A549 (cell line): ENCODE data around the gene C1QTNF1. TPM values are rescaled to one million over a fixed set of nuclear protein-coding genes. Genes with fewer than 3 reads are reported as not detected.

Source experiments
- ATAC-seq, 2 experiments: fragments of 200-7000 bp in 1 of 2; fragments of >200 bp in 1 of 2; cut with Nextera tagmentation in 1 of 2; cut with Tn5 transposase in 1 of 2; 3 replicates each; pipeline versions ENCODE4 v1.8.0 to v1.9.1; 2018 to 2020; ENCODE audit warnings: mild to moderate bottlenecking in 1 of 2, moderate library complexity in 1 of 2
- CTCF ChIA-PET: fragments of 300-600 bp; sonication (Branson Sonifier 250); formaldehyde crosslinking; extraction: SDS; loops from one replicate; lab custom pipeline; 2021; ENCODE audit warnings: antibody characterized with exemption, inconsistent platforms; lab: Yijun Ruan, JAX
- POLR2A ChIA-PET: fragments of 350-600 bp; formaldehyde crosslinking; extraction: SDS; loops from one replicate; lab custom pipeline; 2021; ENCODE audit warnings: antibody characterized with exemption, inconsistent platforms; lab: Yijun Ruan, JAX
- DNase-seq, 2 experiments: peaks; one replicate each; pipeline versions ENCODE4 v3.0.0 to v3.0.0-alpha.2; 2011 to 2016; ENCODE audit warnings: low read depth in 1 of 2, low spot score in 1 of 2
- FAIRE-seq: peaks from 2 replicates; lab custom pipeline; 2011; peaks lifted over from hg19 to GRCh38; lab: Jason Lieb, UNC
- H3K27ac ChIP-seq, 2 experiments: fragments of >200 bp; sonication (Bioruptor Twin); formaldehyde crosslinking; 3 replicates each; pipeline ENCODE4 v1.5.1; 2016 to 2017
- H3K4me1 ChIP-seq: fragments of >200 bp; sonication (Bioruptor Twin); formaldehyde crosslinking; 3 replicates; pipeline ENCODE4 v1.6.1; 2016
- H3K4me2 ChIP-seq: fragments of >200 bp; sonication (Bioruptor Twin); formaldehyde crosslinking; 3 replicates; pipeline ENCODE4 v1.6.1; 2016
- H3K4me3 ChIP-seq: fragments of >200 bp; sonication (Bioruptor Twin); formaldehyde crosslinking; 3 replicates; pipeline ENCODE4 v1.5.1; 2016
- H3K9me3 ChIP-seq: fragments of >200 bp; sonication (Bioruptor Twin); formaldehyde crosslinking; 3 replicates; pipeline ENCODE4 v1.6.1; 2016
- CBX2 ChIP-seq: fragments of 200-600 bp; sonication (generic); IDR thresholded peaks from 2 replicates; pipeline ENCODE4 v1.6.1; 2016; ENCODE audit warnings: low read depth, mild to moderate bottlenecking, borderline replicate concordance
- CBX8 ChIP-seq: fragments of 200-600 bp; sonication (generic); IDR thresholded peaks from 2 replicates; pipeline ENCODE4 v1.6.1; 2016
- EHMT2 ChIP-seq: fragments of 200-600 bp; sonication (generic); IDR thresholded peaks from 2 replicates; pipeline ENCODE4 v1.6.1; 2016; ENCODE audit warnings: antibody characterized with exemption, low read depth, mild to moderate bottlenecking, moderate library complexity
- FOSB ChIP-seq: fragments of 250-450 bp; sonication (Bioruptor Pico); IDR thresholded peaks from 2 replicates; pipeline ENCODE4 v1.5.0; 2020; ENCODE audit warnings: mild to moderate bottlenecking, moderate library complexity
- FOXS1 ChIP-seq: fragments of 250-450 bp; sonication (Bioruptor Pico); IDR thresholded peaks from 2 replicates; pipeline ENCODE4 v1.5.0; 2020; ENCODE audit warnings: mild to moderate bottlenecking, moderate library complexity
- HDAC2 ChIP-seq: fragments of 200-600 bp; sonication (generic); IDR thresholded peaks from 2 replicates; pipeline ENCODE4 v1.6.1; 2016
- HEYL ChIP-seq: fragments of 250-450 bp; sonication (Bioruptor Pico); IDR thresholded peaks from 2 replicates; pipeline ENCODE4 v1.8.0; 2021; ENCODE audit warnings: mild to moderate bottlenecking, moderate library complexity
- HOXB13 ChIP-seq: fragments of 250-450 bp; sonication (Bioruptor Pico); IDR thresholded peaks from 2 replicates; pipeline ENCODE4 v1.5.0; 2020; ENCODE audit warnings: low read depth, mild to moderate bottlenecking, moderate library complexity
- JUN ChIP-seq, 2 experiments: fragments of >200 bp; sonication (Bioruptor Twin); formaldehyde crosslinking; IDR thresholded peaks; 2 replicates in 1 of 2; 3 replicates in 1 of 2; pipeline ENCODE4 v1.6.1; 2016 to 2017
- JUNB ChIP-seq: fragments of >200 bp; sonication (Bioruptor Twin); formaldehyde crosslinking; IDR thresholded peaks from 2 replicates; pipeline ENCODE4 v1.6.1; 2016
- MYC ChIP-seq: IDR thresholded peaks from 2 replicates; pipeline ENCODE4 v1.6.1; 2012; ENCODE audit warnings: mild to moderate bottlenecking, inconsistent platforms, low read length, improper control_type of control experiment, borderline replicate concordance
- SMC3 ChIP-seq: fragments of >200 bp; sonication (Bioruptor Twin); formaldehyde crosslinking; IDR thresholded peaks from 3 replicates; pipeline ENCODE4 v1.6.1; 2018; ENCODE audit warnings: inconsistent platforms
- TP53 ChIP-seq: fragments of 250-450 bp; sonication (Bioruptor Pico); IDR thresholded peaks from 2 replicates; pipeline ENCODE4 v1.5.0; 2021; ENCODE audit warnings: mild to moderate bottlenecking, moderate library complexity
- ZNF302 ChIP-seq: fragments of 250-450 bp; sonication (Bioruptor Pico); IDR thresholded peaks from 2 replicates; pipeline ENCODE4 v1.9.0; 2021; ENCODE audit warnings: inconsistent platforms, mild to moderate bottlenecking, moderate library complexity
- WGBS: methylation state at CpG from one replicate; pipeline ENCODE4 v1.1.6; 2017; ENCODE audit errors: missing lambda C conversion rate; 5-methylcytosine and 5-hydroxymethylcytosine counted together
- polyA plus RNA-seq, 4 experiments: library from polyadenylated mRNA; depleted of rRNA in 3 of 4; stranded (reverse); fragments of >200 nt; fragmentation: RNase III in 1 of 4; extraction: RNeasy Plus Mini Kit Qiagen cat#74134 plus additional on column Dnase treatment in 1 of 4; gene quantifications; 2 replicates in 3 of 4; 3 replicates in 1 of 4; pipeline ENCODE4 v1.2.3, GENCODE V29; 2011 to 2017
- TF ChIP-seq, protein P1 (sequence below): IDR thresholded peaks from 2 replicates; pipeline ENCODE4 v1.6.1; 2012
- TF ChIP-seq, protein P2 (sequence below): IDR thresholded peaks from 2 replicates; pipeline ENCODE4 v1.6.1; 2012
- TF ChIP-seq, protein P3 (sequence below): fragments of 450-650 bp; IDR thresholded peaks from 2 replicates; pipeline ENCODE4 v1.6.1; 2014; ENCODE audit warnings: antibody characterized with exemption
- TF ChIP-seq, protein P4 (sequence below): fragments of 250-450 bp; sonication (Bioruptor Pico); IDR thresholded peaks from 2 replicates; pipeline ENCODE4 v1.5.0; 2020; ENCODE audit warnings: low read depth, mild to moderate bottlenecking, moderate library complexity

C1QTNF1 gene
- polyA plus RNA-seq, 2 of the 4 experiments (the other 2 are of a cell fraction): 10.2 to 26.1 TPM

DNA sequence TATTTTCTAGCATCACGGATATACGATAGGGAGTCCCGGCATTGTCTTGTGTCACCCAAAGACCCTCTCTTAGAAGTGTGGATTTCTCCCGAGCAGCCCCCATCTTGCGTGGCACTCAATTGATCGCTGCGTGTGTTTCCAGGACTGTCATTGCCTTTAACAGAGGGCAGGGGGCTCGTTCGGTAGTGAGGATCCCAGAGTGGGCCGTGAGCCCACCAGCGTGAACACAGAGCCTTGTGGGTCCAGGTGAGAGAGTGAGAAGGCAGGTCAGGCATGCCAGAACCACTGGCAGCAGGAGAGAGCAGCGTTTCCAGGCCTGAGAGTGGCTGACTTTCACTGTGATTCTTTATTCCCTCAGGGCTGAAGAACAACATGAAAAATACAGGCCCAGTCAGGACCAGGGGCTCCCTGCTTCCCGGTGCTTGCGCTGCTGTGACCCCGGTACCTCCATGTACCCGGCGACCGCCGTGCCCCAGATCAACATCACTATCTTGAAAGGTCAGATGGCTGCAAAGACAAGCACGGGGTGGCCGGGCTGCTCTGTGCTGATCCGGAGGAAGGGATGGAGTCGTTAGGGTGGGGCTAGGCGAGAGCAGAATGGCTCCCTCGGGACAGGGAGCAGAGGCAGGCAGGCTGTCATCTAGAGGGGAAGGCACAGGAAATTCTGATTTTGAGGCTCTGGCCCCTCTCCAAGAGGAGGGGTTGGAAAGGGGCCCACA, 22.4 kb downstream of the C1QTNF1 start:
- no peak overlapping the region for H3K4me2 ChIP-seq
- DNase-seq (no peak), ATAC-seq (peak in 1 of 2 experiments; percentile 2; a peak in 1 of 6 replicates), FAIRE-seq (no peak)
- no peaks in the 10 kb centered on the region for H3K9me3 ChIP-seq
- peaks cover 6% of the 10 kb centered on the region; the same call in 2 of the 3 replicates for H3K4me1 ChIP-seq
- ChIA-PET POLR2A (interaction anchor here (1.5 kb wide), 1 partner anchor 28 kb away, joined by 3 read pairs; the partner anchor contains the start of gene ENGASE), CTCF (interaction anchor here (0.6 to 11.9 kb wide), 38 partner anchors 8 to 665 kb away, joined by 3 to 289 read pairs (median 6); partner anchors contain the start of genes CANT1 and ENGASE)
- no peak for TF ChIP-seq CBX2
- no peak; the same call in 2 of the 3 replicates for TF ChIP-seq SMC3
- TF ChIP-seq CBX8: no peak
- no peak overlapping the region for H3K27ac ChIP-seq
- 64% methylated on average over 25 of the region's 25 CpGs for WGBS
- no peak overlapping the region for H3K4me3 ChIP-seq

DNA sequence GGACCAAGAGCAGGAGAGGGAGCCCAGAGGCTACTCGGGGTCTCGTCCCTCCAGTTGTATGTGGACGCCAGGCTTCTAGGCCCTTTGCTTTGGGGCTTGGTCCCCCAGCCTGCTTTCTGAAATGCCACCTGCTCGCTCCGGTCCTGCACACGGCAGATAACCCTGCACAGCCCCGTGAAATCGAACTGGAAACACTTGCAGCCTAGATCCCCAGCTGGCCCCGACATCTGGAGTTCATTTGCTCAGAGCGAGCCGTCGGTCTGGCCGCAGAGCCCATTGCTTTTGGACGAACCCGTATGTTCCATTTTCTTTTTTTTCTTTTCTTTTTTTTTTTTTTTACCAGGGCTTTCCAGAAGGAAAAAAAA, 22.9 kb downstream of the C1QTNF1 start:
- POLR2A ChIA-PET: no interaction called here
- Histone ChIP-seq H3K9me3 (no peaks in the 10 kb centered on the region), H3K4me1 (peaks cover 5% of the 10 kb centered on the region; the same call in 2 of the 3 replicates), H3K4me2 (no peak overlapping the region), H3K4me3 (no peak overlapping the region), H3K27ac (no peak overlapping the region)
- TF ChIP-seq TP53: no peak
- TF ChIP-seq, protein P1, sequence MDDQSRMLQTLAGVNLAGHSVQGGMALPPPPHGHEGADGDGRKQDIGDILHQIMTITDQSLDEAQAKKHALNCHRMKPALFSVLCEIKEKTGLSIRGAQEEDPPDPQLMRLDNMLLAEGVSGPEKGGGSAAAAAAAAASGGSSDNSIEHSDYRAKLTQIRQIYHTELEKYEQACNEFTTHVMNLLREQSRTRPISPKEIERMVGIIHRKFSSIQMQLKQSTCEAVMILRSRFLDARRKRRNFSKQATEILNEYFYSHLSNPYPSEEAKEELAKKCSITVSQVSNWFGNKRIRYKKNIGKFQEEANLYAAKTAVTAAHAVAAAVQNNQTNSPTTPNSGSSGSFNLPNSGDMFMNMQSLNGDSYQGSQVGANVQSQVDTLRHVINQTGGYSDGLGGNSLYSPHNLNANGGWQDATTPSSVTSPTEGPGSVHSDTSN: no peak
- TF ChIP-seq HOXB13 (CRISPR knock-in tag): no peak
- TF ChIP-seq MYC: no peak
- TF ChIP-seq EHMT2: no peak
- FAIRE-seq (no peak), DNase-seq (no peak), ATAC-seq (no peak)
- 83% methylated on average over 15 of the region's 15 CpGs for WGBS
- CTCF ChIA-PET: interaction anchor here (0.7 to 11.9 kb wide), 7 partner anchors 14 to 393 kb away, joined by 6 to 289 read pairs (median 29); no protein-coding TSS in a partner anchor

DNA sequence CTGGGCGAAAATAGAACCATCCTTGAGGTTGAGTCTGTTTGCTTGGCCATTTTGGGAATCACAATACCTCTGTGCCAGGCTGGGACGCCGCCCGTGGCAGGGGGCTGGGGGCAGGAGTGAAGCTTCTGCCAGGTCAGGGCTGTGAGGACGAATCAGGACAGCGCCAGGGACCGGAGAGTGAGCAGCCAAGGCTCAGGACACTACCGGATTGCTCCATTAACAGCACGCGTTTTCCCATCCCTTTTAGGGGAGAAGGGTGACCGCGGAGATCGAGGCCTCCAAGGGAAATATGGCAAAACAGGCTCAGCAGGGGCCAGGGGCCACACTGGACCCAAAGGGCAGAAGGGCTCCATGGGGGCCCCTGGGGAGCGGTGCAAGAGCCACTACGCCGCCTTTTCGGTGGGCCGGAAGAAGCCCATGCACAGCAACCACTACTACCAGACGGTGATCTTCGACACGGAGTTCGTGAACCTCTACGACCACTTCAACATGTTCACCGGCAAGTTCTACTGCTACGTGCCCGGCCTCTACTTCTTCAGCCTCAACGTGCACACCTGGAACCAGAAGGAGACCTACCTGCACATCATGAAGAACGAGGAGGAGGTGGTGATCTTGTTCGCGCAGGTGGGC, 23.4 kb downstream of the C1QTNF1 start:
- ChIA-PET CTCF (interaction anchor here (0.7 to 11.9 kb wide), 10 partner anchors 13 to 394 kb away, joined by 3 to 289 read pairs (median 7); partner anchors contain the start of gene ENGASE), POLR2A (no interaction called here)
- WGBS: 86% methylated on average over 30 of the region's 30 CpGs
- no peak overlapping the region for H3K27ac ChIP-seq
- FAIRE-seq (no peak), ATAC-seq (no peak), DNase-seq (no peak)
- no peak overlapping the region for H3K4me2 ChIP-seq
- no peaks in the 10 kb centered on the region; the same call in 2 of the 3 replicates for H3K4me1 ChIP-seq
- H3K9me3 ChIP-seq: no peaks in the 10 kb centered on the region
- no peak overlapping the region for H3K4me3 ChIP-seq
- TF ChIP-seq HDAC2 (no peak), HEYL (CRISPR knock-in tag) (no peak), FOXS1 (CRISPR knock-in tag) (no peak), JUNB (no peak), JUN (IDR thresholded peaks at IDR 0.05) (no peak), FOSB (CRISPR knock-in tag) (no peak), CBX2 (no peak), ZNF302 (CRISPR knock-in tag) (no peak)
- TF ChIP-seq, protein P2, sequence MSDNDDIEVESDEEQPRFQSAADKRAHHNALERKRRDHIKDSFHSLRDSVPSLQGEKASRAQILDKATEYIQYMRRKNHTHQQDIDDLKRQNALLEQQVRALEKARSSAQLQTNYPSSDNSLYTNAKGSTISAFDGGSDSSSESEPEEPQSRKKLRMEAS: no peak
- TF ChIP-seq, protein P3, sequence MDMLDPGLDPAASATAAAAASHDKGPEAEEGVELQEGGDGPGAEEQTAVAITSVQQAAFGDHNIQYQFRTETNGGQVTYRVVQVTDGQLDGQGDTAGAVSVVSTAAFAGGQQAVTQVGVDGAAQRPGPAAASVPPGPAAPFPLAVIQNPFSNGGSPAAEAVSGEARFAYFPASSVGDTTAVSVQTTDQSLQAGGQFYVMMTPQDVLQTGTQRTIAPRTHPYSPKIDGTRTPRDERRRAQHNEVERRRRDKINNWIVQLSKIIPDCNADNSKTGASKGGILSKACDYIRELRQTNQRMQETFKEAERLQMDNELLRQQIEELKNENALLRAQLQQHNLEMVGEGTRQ: no peak
- TF ChIP-seq, protein P4, sequence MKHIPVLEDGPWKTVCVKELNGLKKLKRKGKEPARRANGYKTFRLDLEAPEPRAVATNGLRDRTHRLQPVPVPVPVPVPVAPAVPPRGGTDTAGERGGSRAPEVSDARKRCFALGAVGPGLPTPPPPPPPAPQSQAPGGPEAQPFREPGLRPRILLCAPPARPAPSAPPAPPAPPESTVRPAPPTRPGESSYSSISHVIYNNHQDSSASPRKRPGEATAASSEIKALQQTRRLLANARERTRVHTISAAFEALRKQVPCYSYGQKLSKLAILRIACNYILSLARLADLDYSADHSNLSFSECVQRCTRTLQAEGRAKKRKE (CRISPR knock-in tag): no peak
- TF ChIP-seq, protein P1: no peak
